Astrocyte of the spinal cord (primary cell): ENCODE measurements around the gene DDX10.

Experiments used
- DNase-seq: peaks from one replicate; pipeline ENCODE4 v3.0.0; 2011; ENCODE audit warnings: low read depth, low spot score
- H3K4me3 ChIP-seq: 2 replicates; pipeline ENCODE4 v1.5.1; 2011; ENCODE audit warnings: low read depth, mild to moderate bottlenecking, low read length, moderate library complexity
- CTCF ChIP-seq: IDR thresholded peaks from 2 replicates; pipeline ENCODE4 v1.5.1; 2012; ENCODE audit warnings: low read depth, mild to moderate bottlenecking, low read length, inconsistent platforms
- in situ Hi-C: cut with HindIII; loops from 2 replicates; pipeline ENCODE4 v1.10.0; 2017; ENCODE audit warnings: low sequenced_read_pairs

Gene DDX10

GRCh38 chr11:108664730-108665525 is at the start of gene DDX10:
TSS of gene DDX10 (plus strand) at chr11:108665069. CDS start at chr11:108665154, 85 bp downstream.
- DNase-seq = peak; percentile 99
- in situ Hi-C loops = no loop called here
- H3K4me3 ChIP-seq = peak within 1 kb of the TSS; percentile 89
- TF ChIP-seq CTCF = no peak

GRCh38 chr11:108616549-108616948 is 48.3 kb upstream of the DDX10 start:
- no peak for TF ChIP-seq CTCF
- peak; percentile 87 for DNase-seq
- in situ Hi-C loops = no loop called here
- H3K4me3 ChIP-seq = no peak overlapping the region

GRCh38 chr11:108617055-108617454 is 47.8 kb upstream of the DDX10 start:
- H3K4me3 ChIP-seq = no peak overlapping the region
- DNase-seq = no peak
- TF ChIP-seq CTCF = no peak
- in situ Hi-C loops = no loop called here

- TF ChIP-seq CTCF = no peak
- H3K4me3 ChIP-seq = no peak overlapping the region
- in situ Hi-C loops = no loop called here
- DNase-seq = no peak
These were observed 46.3 kb upstream of the DDX10 start for GRCh38 chr11:108618529-108618928.

- peak; percentile 7 for DNase-seq
- in situ Hi-C loops = no loop called here
- TF ChIP-seq CTCF = no peak
- H3K4me3 ChIP-seq = no peak overlapping the region
These were observed 43.7 kb upstream of the DDX10 start for GRCh38 chr11:108620958-108621772.

- in situ Hi-C loops = no loop called here
- DNase-seq = no peak
- H3K4me3 ChIP-seq = no peak overlapping the region
- TF ChIP-seq CTCF = no peak
These were observed 42.5 kb upstream of the DDX10 start for GRCh38 chr11:108622341-108622740.
